HUDEP-2 (cell line): ENCODE measurements around the gene TCEAL3.
"Not testable (repeated sequence)": the region's sequence is repeated elsewhere in the genome, so short reads cannot be mapped to it uniquely, and the experiment has no call there.

ENCODE experiments used
- DNase-seq, 76 experiments: peaks; one replicate each; lab custom pipeline; 2025; ENCODE audit not compliant: unreplicated experiment in 76 of 76; lab: John Stamatoyannopoulos, UW

TCEAL3 gene

GRCh38 chrX:103659460-103659859 lies 51.7 kb downstream of the TCEAL3 start:
- not testable (repeated sequence) for DNase-seq
